Measurements from ENCODE around the gene PCDHGA2. TPM values are rescaled to one million over a fixed set of nuclear protein-coding genes. Genes with fewer than 3 reads are reported as not detected.

Gene PCDHGA2
- total and polyA plus RNA-seq, 9 of the 15 experiments (the other 6 are each of a cell fraction or from before 2014, with no cell fraction given): 0.07 to 0.27 (median 0.15) TPM; not detected in 2

DNA sequence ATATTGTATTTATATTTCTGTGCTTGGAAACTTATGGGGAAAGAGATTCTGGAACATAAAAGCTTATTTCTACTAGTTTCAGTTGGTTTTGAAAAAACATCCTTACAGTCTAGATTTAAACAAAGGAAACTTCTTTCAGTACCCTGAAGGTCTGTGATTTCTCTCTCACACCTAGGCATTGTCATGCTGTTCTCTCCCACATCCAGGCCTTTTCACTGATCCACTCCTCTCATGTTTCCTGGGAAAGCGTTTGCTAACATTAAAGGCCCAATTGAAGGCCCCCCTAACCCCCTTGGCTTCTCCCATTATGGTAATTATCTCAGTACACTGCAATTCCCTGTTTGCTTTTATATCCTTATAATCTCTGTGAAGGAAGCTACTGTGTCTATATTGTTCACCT, 4.2 kb downstream of the PCDHGA2 start:
- intact Hi-C loops (cut with micrococcal nuclease) (loop anchor here (5.0 kb wide), 1 partner anchor 170 kb away; no protein-coding TSS in a partner anchor), in situ Hi-C loops (cut with MboI) (no loop called here)
- no peaks in the 10 kb centered on the region for H3K9me3 ChIP-seq (replicated peaks; ENCODE audit: control insufficient read depth, insufficient read depth, low read depth, low read length)
- H3K4me1 ChIP-seq (replicated peaks in 1 of 2; ENCODE audit: control insufficient read depth in 2 of 2, insufficient read depth in 2 of 2, low read length in 2 of 2): peaks cover 0 to 9% of the 10 kb centered on the region in 2 experiments; a peak in 3 of 5 replicates
- H3K36me3 ChIP-seq (ENCODE audit: control insufficient read depth, insufficient read depth, low read length): no peaks in the 10 kb centered on the region
- ATAC-seq: no peak
- no peak overlapping the region for H3K4me2 ChIP-seq (ENCODE audit: insufficient read depth, low read length)
- H3K79me2 ChIP-seq (ENCODE audit: control insufficient read depth, insufficient read depth, low read length): no peaks in the 10 kb centered on the region
- no peak for FAIRE-seq
- H3K27ac ChIP-seq (ENCODE audit: extremely low read depth, low read depth, low read length): no peak overlapping the region
- no TSS peak for BruUV-seq (replicated peaks)
- ChIA-PET CTCF (ENCODE audit: low intra/inter-chr PET ratio) (no interaction called here), POLR2A (no interaction called here)
- peaks cover 10 to 26% of the 10 kb centered on the region in 2 experiments; a peak in 4 of 5 replicates for H3K27me3 ChIP-seq (ENCODE audit: control insufficient read depth in 2 of 2, insufficient read depth in 2 of 2, low read length in 2 of 2)
- no peak for DNase-seq (ENCODE audit: extremely low read depth in 1 of 4, low spot score in 3 of 4)
- no peak overlapping the region for H3K4me3 ChIP-seq
- H3K9ac ChIP-seq (ENCODE audit: insufficient read depth in 1 of 2, low read depth in 2 of 2, low read length in 2 of 2): no peak overlapping the region
- 0% methylated on average over 1 of the region's 1 CpG for WGBS (ENCODE audit: insufficient coverage, low coverage, missing lambda C conversion rate)
- H4K20me1 ChIP-seq (replicated peaks; ENCODE audit: control insufficient read depth, insufficient read depth, low read length): no peaks in the 10 kb centered on the region
- TF ChIP-seq, protein P1, sequence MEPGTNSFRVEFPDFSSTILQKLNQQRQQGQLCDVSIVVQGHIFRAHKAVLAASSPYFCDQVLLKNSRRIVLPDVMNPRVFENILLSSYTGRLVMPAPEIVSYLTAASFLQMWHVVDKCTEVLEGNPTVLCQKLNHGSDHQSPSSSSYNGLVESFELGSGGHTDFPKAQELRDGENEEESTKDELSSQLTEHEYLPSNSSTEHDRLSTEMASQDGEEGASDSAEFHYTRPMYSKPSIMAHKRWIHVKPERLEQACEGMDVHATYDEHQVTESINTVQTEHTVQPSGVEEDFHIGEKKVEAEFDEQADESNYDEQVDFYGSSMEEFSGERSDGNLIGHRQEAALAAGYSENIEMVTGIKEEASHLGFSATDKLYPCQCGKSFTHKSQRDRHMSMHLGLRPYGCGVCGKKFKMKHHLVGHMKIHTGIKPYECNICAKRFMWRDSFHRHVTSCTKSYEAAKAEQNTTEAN (CRISPR knock-in tag; IDR thresholded peaks at IDR 0.05): no peak
- TF ChIP-seq ZNF561 (CRISPR knock-in tag; conservative IDR thresholded peaks at IDR 0.05) (no peak), ZNF75A (CRISPR knock-in tag; IDR thresholded peaks at IDR 0.05) (no peak), PURB (CRISPR knock-in tag; IDR thresholded peaks at IDR 0.05; ENCODE audit: low read depth) (no peak)
- TF ChIP-seq, protein P2, sequence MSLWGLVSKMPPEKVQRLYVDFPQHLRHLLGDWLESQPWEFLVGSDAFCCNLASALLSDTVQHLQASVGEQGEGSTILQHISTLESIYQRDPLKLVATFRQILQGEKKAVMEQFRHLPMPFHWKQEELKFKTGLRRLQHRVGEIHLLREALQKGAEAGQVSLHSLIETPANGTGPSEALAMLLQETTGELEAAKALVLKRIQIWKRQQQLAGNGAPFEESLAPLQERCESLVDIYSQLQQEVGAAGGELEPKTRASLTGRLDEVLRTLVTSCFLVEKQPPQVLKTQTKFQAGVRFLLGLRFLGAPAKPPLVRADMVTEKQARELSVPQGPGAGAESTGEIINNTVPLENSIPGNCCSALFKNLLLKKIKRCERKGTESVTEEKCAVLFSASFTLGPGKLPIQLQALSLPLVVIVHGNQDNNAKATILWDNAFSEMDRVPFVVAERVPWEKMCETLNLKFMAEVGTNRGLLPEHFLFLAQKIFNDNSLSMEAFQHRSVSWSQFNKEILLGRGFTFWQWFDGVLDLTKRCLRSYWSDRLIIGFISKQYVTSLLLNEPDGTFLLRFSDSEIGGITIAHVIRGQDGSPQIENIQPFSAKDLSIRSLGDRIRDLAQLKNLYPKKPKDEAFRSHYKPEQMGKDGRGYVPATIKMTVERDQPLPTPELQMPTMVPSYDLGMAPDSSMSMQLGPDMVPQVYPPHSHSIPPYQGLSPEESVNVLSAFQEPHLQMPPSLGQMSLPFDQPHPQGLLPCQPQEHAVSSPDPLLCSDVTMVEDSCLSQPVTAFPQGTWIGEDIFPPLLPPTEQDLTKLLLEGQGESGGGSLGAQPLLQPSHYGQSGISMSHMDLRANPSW (CRISPR knock-in tag; IDR thresholded peaks at IDR 0.05): no peak
- TF ChIP-seq, protein P3, sequence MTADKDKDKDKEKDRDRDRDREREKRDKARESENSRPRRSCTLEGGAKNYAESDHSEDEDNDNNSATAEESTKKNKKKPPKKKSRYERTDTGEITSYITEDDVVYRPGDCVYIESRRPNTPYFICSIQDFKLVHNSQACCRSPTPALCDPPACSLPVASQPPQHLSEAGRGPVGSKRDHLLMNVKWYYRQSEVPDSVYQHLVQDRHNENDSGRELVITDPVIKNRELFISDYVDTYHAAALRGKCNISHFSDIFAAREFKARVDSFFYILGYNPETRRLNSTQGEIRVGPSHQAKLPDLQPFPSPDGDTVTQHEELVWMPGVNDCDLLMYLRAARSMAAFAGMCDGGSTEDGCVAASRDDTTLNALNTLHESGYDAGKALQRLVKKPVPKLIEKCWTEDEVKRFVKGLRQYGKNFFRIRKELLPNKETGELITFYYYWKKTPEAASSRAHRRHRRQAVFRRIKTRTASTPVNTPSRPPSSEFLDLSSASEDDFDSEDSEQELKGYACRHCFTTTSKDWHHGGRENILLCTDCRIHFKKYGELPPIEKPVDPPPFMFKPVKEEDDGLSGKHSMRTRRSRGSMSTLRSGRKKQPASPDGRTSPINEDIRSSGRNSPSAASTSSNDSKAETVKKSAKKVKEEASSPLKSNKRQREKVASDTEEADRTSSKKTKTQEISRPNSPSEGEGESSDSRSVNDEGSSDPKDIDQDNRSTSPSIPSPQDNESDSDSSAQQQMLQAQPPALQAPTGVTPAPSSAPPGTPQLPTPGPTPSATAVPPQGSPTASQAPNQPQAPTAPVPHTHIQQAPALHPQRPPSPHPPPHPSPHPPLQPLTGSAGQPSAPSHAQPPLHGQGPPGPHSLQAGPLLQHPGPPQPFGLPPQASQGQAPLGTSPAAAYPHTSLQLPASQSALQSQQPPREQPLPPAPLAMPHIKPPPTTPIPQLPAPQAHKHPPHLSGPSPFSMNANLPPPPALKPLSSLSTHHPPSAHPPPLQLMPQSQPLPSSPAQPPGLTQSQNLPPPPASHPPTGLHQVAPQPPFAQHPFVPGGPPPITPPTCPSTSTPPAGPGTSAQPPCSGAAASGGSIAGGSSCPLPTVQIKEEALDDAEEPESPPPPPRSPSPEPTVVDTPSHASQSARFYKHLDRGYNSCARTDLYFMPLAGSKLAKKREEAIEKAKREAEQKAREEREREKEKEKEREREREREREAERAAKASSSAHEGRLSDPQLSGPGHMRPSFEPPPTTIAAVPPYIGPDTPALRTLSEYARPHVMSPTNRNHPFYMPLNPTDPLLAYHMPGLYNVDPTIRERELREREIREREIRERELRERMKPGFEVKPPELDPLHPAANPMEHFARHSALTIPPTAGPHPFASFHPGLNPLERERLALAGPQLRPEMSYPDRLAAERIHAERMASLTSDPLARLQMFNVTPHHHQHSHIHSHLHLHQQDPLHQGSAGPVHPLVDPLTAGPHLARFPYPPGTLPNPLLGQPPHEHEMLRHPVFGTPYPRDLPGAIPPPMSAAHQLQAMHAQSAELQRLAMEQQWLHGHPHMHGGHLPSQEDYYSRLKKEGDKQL (CRISPR knock-in tag; IDR thresholded peaks at IDR 0.05; ENCODE audit: borderline replicate concordance): no peak
- TF ChIP-seq, protein P4, sequence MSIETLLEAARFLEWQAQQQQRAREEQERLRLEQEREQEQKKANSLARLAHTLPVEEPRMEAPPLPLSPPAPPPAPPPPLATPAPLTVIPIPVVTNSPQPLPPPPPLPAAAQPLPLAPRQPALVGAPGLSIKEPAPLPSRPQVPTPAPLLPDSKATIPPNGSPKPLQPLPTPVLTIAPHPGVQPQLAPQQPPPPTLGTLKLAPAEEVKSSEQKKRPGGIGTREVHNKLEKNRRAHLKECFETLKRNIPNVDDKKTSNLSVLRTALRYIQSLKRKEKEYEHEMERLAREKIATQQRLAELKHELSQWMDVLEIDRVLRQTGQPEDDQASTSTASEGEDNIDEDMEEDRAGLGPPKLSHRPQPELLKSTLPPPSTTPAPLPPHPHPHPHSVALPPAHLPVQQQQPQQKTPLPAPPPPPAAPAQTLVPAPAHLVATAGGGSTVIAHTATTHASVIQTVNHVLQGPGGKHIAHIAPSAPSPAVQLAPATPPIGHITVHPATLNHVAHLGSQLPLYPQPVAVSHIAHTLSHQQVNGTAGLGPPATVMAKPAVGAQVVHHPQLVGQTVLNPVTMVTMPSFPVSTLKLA (conservative IDR thresholded peaks at IDR 0.05): no peak
- TF ChIP-seq, protein P5, sequence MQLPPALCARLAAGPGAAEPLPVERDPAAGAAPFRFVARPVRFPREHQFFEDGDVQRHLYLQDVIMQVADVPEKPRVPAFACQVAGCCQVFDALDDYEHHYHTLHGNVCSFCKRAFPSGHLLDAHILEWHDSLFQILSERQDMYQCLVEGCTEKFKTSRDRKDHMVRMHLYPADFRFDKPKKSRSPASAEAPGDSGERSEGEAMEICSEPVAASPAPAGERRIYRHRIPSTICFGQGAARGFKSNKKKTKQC (CRISPR knock-in tag; IDR thresholded peaks at IDR 0.05): no peak
- no peak overlapping the region for H2AFZ ChIP-seq (ENCODE audit: low read depth, low read length)
- H3K9me1 ChIP-seq (ENCODE audit: control insufficient read depth, insufficient read depth, low read length): no peaks in the 10 kb centered on the region
